Measurements from ENCODE around the gene PRAME. TPM values are rescaled to one million over a fixed set of nuclear protein-coding genes. Genes with fewer than 3 reads are reported as not detected.

Gene PRAME
- total and polyA plus RNA-seq, 2 of the 13 experiments (the other 11 are each of a cell fraction or from before 2014, with no cell fraction given) = 0.11 to 0.83 TPM

GRCh38 chr22:22538226-22538989 lies 20.7 kb downstream of the PRAME start:
- FAIRE-seq (no peak), DNase-seq (ENCODE audit: low spot score) (no peak), ATAC-seq (no peak)
- intact Hi-C loops (cut with micrococcal nuclease; ENCODE audit: unreplicated experiment) (no loop called here), in situ Hi-C loops (cut with HindIII; ENCODE audit: extremely low pct_ligation_motif_present, low pct_unique_long_range_greater_than_20kb) (no loop called here)
- Histone ChIP-seq H3K4me2 (ENCODE audit: low read depth, low read length) (no peak overlapping the region), H3K9me3 (ENCODE audit: low read length) (no peaks in the 10 kb centered on the region), H3K4me1 (ENCODE audit: insufficient read depth, low read length) (no peaks in the 10 kb centered on the region), H3K79me2 (ENCODE audit: insufficient read depth, low read length) (no peaks in the 10 kb centered on the region), H3K36me3 (replicated peaks in 1 of 2; ENCODE audit: control insufficient read depth in 1 of 2, insufficient read depth in 2 of 2, low read length in 2 of 2) (no peaks in the 10 kb centered on the region), H3K27me3 (ENCODE audit: control insufficient read depth in 1 of 2, insufficient read depth in 2 of 2, low read length in 2 of 2) (peaks cover 0 to 3% of the 10 kb centered on the region in 2 experiments; a peak in 1 of 5 replicates), H4K20me1 (ENCODE audit: insufficient read depth, low read length) (no peaks in the 10 kb centered on the region), H3K9ac (ENCODE audit: insufficient read depth, low read depth, low read length) (no peak overlapping the region), H2AFZ (ENCODE audit: low read length) (no peak overlapping the region), H3K4me3 (replicated peaks in 1 of 3; ENCODE audit: insufficient read depth in 1 of 3, low read depth in 2 of 3, low read length in 3 of 3) (no peak overlapping the region), H3K27ac (ENCODE audit: extremely low read length, insufficient read depth, low read length) (no peak overlapping the region)
- POLR2A ChIA-PET = no interaction called here
- BruUV-seq (replicated peaks) = no TSS peak
- CTCF ChIA-PET (ENCODE audit: low intra/inter-chr PET ratio, low total read pairs) = no interaction called here
- TF ChIP-seq PHF8 (CRISPR knock-in tag; IDR thresholded peaks at IDR 0.05) (no peak), KLF12 (CRISPR knock-in tag; IDR thresholded peaks at IDR 0.05; ENCODE audit: borderline replicate concordance) (no peak), CREB1 (IDR thresholded peaks at IDR 0.05) (no peak), CREB1 (CRISPR knock-in tag; IDR thresholded peaks at IDR 0.05) (no peak), NR1H2 (CRISPR knock-in tag; IDR thresholded peaks at IDR 0.05; ENCODE audit: borderline replicate concordance, low read depth) (no peak), NAIF1 (CRISPR knock-in tag; IDR thresholded peaks at IDR 0.05; ENCODE audit: borderline replicate concordance) (no peak), ZNF672 (CRISPR knock-in tag; IDR thresholded peaks at IDR 0.05) (no peak), JDP2 (CRISPR knock-in tag; IDR thresholded peaks at IDR 0.05; ENCODE audit: borderline replicate concordance) (no peak), BHLHE40 (IDR thresholded peaks at IDR 0.05; ENCODE audit: low read length) (no peak), ZNF609 (CRISPR knock-in tag; IDR thresholded peaks at IDR 0.05; ENCODE audit: borderline replicate concordance) (no peak), ZNF510 (CRISPR knock-in tag; IDR thresholded peaks at IDR 0.05; ENCODE audit: low read depth) (no peak), ZNF800 (CRISPR knock-in tag; IDR thresholded peaks at IDR 0.05) (no peak)
- TF ChIP-seq, protein P1, sequence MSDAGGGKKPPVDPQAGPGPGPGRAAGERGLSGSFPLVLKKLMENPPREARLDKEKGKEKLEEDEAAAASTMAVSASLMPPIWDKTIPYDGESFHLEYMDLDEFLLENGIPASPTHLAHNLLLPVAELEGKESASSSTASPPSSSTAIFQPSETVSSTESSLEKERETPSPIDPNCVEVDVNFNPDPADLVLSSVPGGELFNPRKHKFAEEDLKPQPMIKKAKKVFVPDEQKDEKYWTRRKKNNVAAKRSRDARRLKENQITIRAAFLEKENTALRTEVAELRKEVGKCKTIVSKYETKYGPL (CRISPR knock-in tag; IDR thresholded peaks at IDR 0.05) = no peak
- 27% methylated on average over 5 of the region's 7 CpGs for WGBS (ENCODE audit: low lambda C conversion rate)

Data from HepG2 (cell line).